Non-pigmented ciliary epithelial cell (primary cell): Measurements from ENCODE around the gene BUD31.
A peak's percentile ranks its signal among the peaks of the same experiment; 100 is the strongest.
"Not testable (repeated sequence)": the region's sequence is repeated elsewhere in the genome, so short reads cannot be mapped to it uniquely, and the experiment has no call there.

Experiments used
- DNase-seq: peaks from one replicate; pipeline ENCODE4 v3.0.0-alpha.2; 2010; ENCODE audit warnings: low read depth

BUD31 gene

DNA sequence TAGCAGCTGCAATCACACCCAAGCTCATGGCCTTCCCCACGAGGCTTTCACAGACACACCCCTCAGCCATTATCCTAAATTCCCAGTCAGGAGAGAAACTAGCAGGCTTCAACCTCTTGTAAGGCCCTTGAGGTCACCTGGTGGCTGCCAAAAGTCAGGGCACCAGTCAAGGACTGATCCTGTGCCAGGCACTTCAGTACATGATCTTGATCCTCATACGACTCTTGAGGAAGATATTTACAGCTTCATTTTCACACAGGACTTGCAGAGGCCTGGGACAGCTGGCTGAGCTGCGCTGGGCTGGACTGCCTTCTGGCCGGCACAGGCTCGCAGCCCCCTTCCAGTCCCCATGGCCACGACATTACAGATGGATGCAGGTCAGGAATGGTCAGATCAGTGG lies 9.2 kb upstream of the BUD31 start:
- no peak for DNase-seq

DNA sequence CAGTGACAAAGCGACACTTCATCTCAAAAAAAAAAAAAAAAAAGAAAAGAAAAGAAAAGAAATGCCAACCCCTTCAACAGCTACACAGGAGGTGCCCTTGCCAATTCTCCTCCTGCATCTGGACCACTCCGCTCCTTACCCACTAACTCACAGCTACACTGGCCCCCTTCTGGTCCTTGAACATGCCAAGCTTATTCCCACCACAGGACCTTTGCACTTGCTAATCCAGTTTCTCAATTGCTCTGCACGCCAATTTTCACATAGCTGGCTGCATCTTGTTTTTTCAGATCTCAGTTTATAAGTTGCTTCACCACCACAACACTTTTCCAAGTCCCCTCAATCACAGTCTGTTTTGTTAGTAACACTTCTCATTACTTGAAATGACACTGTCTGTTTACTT lies 5.9 kb upstream of the BUD31 start:
- no peak for DNase-seq

DNA sequence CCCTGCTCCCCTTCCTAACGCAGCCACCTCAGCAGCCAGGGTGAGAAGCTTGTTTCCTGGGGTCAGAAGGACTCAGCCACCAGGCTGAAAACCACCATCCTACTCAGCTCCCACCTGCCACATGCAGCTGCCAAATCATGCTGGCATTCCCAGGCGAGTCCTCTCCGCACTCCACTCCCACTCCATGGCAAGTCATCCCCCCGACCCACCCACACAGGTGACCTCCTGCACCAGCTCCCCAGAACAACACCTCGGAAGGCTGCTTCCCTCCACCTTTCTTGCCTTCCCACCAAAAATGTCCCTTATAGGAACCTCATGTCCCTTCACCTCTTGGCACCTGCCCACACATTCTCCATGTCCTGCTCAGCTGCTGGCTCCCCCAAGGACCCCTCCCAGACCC lies 5.0 kb upstream of the BUD31 start:
- no peak for DNase-seq

DNA sequence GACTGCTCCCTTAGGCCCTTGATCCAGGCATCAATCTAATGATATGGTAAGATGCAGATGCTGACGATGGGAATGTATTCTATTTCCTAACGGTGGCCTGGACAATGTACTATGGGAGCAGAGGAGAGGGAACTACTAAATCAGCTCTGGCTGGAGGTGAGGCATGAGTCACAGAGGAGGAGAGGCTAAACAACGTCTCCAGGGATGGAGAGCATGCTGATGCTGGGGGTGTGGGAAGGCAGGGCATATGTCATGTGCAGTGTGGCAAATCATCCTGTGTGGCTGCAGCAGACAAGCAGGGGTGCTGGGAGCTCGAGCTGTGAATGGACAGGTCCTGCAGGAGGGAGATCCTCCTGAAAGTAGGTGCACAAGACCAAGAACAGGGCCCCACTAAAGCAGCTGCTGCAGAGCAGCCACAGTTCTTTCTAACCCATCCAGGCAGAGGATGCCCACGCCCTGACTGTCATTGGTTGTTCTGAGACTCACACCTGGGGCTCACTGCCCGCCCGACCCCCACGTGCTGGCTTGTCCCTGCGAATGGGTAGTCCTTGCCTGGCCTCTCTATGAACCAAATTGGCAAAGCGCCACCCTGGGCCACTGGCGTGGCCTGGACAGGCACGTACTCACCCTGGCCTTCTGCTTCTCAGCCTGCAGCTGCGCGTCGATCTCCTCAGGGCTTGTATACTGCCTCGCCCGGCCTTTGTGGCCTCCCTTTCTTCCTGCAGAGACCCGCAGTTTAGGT lies 4.4 kb upstream of the BUD31 start:
- no peak for DNase-seq

DNA sequence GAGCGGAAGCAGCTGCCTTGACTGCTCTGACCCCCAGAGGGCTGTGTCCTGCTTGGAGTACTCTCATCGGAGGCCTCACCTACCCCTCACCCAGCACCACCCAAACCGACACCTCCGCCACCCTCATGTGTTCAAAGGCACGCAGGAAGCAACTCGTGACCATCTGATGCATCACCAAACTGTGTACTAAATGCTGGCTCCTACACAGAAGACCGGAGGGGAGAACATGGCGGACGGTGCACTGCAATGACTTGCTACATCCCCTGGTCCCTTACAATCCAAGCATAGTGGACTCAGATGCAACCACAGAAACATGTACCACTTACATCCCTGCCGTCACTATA lies 3.8 kb upstream of the BUD31 start:
- no peak for DNase-seq

DNA sequence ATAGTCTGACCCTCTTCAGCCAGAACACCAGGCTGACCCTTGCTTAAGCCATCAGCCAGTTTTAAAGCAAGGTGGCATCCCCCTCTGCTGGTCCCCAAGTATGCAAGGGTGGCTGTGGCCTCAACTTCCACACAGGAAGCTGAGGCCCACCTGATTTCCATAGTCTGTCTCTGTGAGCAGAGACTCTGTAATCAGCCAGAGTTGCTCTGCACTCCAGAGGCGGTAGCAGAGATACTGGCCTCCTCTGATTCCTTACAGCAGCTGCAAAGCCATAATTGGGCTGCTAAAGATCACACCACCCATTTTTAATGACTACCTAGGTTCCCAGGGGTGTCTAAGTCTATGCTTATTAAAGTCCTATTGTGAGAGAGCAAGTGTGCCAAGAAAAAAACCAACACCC lies 2.2 kb upstream of the BUD31 start:
- DNase-seq, result no peak

DNA sequence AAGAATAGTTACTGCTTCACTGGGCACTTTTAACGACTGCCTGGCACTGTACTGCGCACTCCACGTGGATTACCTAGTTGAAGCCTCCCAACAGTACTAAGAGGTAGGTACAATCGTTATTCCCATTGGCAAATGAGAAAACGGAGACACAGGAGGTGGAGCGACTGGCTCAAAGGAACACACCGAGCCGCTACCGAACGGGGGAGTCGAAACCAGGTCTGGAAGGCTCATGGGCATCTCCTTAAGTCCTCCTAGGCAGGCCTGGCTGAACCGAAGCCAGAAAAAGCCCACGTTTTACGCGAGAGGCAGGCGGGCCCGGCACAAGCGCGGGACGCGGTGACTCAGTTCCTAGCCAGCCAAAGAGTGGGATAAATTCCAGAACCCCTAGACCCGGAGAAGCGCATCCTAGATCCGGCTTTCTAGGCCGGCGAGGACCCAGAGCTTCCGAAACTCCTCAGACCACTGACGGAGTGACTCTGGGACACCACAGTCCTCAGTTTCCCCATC lies 844 bp upstream of the BUD31 start:
- DNase-seq, result peak; percentile 40

DNA sequence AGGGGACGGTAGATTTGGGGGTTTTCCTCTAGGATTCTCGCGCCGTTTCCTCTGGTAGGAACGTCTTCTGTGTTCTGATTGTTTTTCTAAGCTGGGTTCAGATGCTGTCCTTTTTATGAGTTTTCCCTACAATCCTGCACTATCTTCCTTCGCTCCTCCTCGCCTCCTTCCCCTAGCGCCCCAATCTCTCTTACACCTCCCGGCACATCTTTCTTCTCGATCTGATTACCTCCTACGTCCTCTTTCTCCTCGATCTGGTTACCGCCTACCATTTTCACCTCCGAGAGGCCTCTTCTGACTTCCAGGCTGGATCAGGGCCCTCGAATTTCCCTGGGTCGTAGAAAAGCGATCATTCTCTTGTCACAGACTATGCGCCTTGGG lies 413 bp downstream of the BUD31 start:
- DNase-seq, result no peak

DNA sequence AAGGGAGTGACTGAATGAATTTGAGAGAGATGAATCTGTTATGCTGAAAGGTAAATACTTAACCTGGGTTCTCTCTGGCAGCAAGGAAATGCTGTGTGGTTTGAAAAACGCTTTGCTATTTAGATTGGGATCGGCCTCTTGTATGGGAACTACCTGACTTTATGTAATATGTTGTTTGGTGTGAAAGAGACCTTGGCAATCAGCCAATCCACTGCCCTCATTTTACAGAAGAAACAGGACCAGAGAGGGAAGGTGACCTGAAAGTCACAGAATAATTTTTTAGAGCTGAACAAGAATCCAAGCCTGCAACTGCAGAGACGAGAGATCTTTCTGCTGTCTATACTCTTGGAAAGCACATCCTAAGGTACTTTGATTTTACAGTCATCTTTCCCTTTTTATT lies 1.0 kb downstream of the BUD31 start:
- DNase-seq, result no peak

DNA sequence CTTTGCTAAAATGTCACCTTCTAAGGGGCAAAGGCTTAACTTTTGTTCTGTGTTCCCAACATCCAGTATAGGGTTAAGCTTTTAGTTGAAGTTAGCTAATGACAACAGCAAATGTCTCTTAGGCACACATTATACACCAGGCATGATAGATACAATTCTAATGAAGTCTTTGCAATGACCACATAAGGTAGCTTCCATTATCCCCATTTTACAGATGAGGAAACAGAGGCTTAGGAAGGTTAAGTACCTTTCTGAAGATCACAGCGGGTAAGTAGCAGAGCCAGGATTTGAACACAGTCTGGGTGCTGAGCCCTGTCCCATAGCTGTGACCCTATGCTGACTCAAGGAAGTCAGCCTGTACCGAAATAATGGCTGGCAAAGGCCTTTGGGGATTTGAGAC lies 1.9 kb downstream of the BUD31 start:
- DNase-seq, result no peak

DNA sequence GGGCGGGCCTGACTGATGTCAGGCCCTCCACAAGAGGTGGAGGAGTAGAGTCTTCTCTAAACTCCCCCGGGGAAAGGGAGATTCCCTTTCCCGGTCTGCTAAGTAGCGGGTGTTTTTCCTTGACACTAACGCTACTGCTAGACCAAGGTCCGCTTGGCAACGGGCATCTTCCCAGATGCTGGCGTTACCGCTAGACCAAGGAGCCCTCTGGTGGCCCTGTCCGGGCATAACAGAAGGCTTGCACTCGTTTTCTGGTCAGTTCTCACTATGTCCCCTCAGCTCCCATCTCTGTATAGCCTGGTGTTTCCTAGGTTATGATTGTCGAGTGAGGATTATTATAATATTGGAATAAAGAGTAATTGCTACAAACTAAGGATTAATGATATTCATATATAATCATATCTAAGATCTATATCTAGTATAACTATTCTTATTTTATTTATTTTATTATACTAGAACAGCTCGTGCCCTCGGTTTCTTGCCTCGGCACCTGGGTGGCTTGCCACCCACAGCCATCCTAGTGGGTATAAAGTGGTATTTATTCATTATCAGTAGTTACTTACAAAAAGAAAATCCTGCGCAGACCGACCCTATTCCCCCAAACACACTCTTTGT lies 6.9 kb downstream of the BUD31 start:
- DNase-seq, result not testable (repeated sequence)

DNA sequence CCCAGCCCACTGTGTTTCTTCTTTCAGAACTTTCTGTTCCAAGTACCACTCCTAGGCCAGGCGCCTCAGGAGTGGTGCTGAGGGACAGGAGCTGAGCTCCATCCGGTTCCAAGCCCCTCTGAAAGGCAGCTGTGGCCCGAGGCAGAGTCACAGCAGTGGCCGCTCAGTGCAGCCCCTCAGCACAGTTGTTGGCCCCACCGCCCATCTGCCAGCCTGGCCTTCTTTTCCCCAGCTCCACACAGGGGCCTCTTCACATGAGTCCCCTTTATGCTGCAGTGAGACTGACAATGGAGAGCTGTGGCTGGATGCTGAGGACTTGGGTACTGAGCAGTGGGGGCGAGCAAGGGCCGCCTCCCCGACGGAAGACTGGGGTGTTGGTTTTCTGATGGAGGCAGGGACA lies 9.5 kb downstream of the BUD31 start:
- DNase-seq, result no peak

DNA sequence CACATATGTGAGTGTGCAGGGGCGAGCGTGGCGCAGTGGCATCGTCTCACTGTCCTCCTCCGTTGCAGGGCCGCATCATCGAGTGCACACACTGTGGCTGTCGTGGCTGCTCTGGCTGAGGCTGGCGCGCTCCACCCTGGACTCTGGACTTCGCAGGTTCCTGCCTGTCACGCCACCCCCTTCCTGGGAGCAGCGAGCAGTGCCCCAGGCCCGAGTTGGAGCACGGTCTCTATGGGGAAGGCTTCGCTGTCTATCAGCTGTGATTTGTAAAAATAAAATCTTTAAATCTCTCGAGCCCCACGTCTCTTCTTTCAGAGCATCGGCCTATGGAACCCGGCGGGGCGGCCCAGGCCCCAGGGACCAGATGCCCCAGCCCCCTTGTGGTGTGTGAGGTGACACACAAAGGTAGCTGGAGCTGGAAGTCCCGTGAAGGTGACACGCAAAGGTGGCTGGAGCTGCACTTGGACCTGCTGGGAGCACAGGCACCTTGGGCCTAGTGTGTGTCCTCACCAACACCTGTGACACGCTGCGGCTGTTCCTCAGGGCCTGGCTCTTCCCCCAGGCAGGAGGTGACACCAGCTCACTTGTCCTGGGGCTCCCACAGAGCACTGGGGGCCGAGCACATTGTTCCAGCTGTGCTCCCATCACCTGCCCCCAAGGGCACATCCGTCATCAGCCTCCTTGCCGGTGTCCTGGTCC lies 10.7 kb downstream of the BUD31 start:
- DNase-seq, result no peak

DNA sequence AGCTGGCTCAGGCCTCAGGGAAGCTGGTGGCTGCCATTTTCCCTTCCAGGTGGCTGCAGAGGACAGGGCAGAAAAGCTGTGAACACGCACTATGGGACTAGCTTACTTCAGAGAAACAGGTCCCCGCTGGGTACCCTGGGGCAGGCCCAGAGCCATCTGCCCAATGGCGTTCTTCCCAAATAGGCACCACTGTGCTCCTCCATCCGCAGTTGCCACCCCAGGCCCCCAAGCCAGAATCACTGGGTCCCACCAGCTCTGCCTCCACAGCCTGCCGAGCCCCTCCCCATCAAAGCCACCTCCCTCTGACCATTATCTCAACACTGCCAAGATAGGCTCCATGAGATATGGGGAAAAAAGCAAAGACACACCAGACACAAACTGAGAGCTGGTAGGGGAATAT lies 11.4 kb downstream of the BUD31 start:
- DNase-seq, result no peak

DNA sequence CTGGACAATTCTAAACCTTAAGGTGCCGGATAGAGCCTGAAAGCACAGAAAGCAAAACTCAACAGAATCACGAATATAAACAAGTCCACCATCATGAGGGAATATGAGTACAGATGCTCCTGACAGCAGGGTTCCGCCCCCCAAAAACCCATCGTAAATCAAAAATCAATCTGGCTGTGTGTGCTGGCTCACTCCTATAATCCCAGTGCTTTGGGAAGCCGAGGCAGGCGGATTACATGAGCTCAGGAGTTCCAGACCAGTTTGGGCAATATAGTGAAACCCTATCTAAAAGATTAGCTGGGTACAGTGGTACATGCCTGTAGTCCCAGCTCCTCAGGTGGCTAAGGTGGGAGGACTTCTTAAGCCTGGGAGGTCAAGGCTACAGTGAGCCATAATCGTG lies 12.2 kb downstream of the BUD31 start:
- no peak for DNase-seq

DNA sequence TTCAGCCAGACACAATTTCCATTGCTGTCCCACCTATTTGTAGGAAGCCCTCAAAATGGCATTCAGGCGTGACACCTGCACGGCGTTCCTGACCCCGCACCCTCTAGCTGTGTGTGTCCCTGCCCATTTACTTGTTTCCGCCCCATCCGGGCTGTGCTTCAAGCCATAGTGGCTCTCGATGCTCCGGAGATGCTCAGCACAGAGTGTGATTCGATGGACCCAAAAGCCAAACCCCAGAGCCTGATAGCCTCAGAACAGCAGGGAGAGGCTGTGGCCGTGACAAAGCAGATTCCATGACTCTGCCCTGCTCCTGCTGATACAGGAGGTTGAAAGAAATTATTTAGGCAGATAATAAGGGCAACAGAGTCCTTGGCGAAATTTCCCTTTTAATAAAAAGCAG lies 13.4 kb downstream of the BUD31 start:
- DNase-seq, result no peak

DNA sequence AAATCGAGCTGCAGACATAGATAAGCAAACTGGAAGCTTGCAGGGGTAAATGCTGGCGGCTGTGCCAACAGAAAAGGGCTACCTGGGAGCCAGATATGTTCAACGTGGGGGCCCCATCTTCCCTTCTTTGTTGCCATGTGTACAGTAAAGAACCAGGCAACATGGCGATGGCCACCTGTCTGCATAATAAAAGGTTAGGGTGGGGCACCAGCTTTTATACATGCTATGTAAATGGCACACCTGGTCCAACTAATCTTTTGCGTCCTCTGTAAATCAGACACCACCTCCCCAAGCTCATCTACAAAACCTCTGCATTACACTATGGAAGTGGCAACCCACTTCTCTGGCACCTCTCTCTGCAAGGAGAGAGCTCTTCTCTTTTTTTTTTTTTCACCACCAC lies 13.9 kb downstream of the BUD31 start:
- DNase-seq, result no peak

DNA sequence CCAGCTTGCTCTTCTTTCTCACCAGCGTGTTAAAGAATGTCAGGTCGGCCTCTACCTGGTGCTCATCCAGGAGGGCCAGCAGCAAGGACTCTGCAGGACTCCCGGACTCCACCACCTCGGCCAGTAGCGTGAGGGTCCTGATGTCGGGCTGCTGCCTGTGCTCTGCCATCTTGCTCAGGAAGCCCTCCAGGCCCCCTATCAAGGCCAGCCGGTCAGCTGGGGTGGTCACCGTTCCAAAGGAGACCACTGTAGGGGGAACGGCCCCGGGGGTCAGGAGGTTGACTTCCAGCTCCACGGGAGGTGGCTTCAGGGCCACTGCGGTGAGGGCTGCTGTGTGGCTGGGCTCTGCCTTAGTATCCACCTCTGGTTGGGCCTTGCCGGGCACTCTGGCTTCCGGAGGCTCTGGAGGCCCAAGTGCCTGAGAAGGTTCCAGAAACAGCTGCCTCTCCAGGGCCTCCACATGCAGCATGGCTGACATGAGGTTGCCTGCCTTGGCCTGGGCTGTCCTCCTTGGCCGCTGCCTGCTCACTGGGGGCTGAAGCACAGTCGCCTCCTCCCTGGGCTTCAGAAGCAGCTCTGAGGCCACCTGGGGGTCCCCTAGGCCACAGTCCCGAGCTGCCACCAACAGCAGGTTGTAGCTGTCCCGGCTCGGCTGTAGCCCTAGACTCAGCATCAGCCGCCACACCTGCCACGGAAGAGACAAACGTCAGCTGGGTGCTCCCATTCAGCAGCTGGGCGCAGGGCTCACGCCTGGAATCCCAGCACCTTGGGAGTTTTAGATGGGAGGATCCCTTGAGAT lies 16.4 kb downstream of the BUD31 start:
- no peak for DNase-seq

DNA sequence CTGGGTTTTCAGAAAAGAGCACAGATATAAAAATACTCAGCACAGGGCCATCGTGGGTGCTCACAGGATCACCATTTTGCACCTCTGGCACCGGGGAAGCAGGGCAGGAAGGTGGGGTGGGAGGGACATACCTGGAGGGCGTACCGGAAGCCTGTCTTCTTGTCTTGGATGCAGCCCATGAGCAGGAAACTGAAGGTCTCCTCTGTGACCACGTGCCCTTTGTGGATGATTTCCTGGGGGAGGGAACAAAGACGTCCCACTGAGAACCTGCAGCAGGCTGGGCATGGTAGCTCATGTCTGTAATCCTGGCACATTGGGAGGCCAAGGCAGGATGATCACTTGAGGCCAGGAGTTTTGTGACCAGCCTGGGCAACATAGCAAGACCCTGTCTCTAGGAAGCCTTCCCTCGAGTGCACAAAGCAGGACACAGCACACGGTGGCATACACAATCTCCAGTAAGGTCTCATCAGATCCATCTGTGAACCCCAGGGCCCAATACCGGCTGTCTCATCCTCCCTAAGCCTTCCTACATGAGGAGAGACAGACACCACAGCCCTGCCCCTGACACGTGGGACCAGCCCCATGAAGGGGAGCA lies 20.3 kb downstream of the BUD31 start:
- no peak for DNase-seq

DNA sequence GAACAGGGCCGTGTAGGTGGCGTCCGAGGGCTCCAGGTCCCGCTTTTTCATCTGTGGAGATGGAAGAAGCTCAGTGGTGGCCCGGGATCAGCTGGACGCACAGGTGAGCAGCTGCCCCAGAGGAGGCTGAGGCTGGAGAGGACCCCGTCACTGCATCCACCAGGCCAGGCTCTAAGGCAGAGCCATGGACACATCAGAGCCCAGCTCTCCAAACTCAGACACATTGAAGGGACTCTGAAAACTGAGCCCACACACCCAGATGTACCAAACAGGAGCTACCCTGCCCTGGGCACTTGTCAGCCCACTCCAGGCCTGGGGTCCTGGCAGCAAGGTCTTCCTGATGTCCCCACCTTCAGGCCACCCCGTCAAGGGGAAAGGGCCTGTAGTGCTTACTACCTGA lies 21.0 kb downstream of the BUD31 start:
- no peak for DNase-seq

DNA sequence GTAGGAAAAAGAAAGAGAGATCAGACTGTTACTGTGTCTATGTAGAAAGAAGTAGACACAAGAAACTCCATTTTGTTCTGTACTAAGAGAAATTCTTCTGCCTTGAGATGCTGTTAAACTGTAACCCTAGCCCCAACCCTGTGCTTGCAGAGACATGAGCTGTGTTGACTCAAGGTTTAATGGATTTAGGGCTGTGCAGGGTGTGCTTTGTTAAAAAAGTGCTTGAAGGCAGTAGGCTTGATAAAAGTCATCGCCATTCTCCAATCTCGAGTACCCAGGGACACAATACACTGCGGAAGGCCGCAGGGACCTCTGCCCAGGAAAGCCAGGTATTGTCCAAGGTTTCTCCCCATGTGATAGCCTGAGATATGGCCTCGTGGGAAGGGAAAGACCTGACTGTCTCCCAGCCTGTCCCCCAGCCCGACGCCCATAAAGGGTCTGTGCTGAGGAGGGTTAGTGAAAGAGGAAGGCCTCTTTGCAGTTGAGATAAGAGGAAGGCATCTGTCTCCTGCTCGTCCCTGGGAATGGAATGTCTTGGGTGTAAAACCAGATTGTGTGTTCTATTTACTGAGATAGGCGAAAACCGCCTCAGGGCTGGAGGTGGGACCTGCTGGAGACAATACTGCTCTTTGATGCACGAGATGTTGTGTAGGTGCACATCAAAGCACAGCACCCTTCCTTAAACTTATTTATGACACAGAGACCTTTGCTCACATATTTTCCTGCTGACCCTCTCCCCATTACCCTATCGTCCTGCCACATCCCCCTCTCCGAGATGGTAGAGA lies 23.2 kb downstream of the BUD31 start:
- not testable (repeated sequence) for DNase-seq
